ENCODE data around the gene MPP3. TPM values are rescaled to one million over a fixed set of nuclear protein-coding genes. Genes with fewer than 3 reads are reported as not detected.

Gene MPP3, protein sequence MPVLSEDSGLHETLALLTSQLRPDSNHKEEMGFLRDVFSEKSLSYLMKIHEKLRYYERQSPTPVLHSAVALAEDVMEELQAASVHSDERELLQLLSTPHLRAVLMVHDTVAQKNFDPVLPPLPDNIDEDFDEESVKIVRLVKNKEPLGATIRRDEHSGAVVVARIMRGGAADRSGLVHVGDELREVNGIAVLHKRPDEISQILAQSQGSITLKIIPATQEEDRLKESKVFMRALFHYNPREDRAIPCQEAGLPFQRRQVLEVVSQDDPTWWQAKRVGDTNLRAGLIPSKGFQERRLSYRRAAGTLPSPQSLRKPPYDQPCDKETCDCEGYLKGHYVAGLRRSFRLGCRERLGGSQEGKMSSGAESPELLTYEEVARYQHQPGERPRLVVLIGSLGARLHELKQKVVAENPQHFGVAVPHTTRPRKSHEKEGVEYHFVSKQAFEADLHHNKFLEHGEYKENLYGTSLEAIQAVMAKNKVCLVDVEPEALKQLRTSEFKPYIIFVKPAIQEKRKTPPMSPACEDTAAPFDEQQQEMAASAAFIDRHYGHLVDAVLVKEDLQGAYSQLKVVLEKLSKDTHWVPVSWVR
- total RNA-seq (2021; ENCODE audit: unreplicated experiment) = 19.5 TPM
- polyA plus RNA-seq (2012) = 11.0 and 12.3 TPM in 2 replicates
- percentile 77 among the genes with signal in this experiment for Bru-seq, nascent RNA
- BruChase-seq, experiment 1, labeled RNA remaining after a 6-hour chase = percentile 74 among the genes with signal in this experiment
- BruChase-seq, experiment 2, labeled RNA remaining after a 2-hour chase = percentile 84 among the genes with signal in this experiment
- long read RNA-seq, partial matches to known transcripts = 13 of 28 reads
- long read RNA-seq, other reads (novel, unspliced or antisense) = 12 of 28 reads

DNA sequence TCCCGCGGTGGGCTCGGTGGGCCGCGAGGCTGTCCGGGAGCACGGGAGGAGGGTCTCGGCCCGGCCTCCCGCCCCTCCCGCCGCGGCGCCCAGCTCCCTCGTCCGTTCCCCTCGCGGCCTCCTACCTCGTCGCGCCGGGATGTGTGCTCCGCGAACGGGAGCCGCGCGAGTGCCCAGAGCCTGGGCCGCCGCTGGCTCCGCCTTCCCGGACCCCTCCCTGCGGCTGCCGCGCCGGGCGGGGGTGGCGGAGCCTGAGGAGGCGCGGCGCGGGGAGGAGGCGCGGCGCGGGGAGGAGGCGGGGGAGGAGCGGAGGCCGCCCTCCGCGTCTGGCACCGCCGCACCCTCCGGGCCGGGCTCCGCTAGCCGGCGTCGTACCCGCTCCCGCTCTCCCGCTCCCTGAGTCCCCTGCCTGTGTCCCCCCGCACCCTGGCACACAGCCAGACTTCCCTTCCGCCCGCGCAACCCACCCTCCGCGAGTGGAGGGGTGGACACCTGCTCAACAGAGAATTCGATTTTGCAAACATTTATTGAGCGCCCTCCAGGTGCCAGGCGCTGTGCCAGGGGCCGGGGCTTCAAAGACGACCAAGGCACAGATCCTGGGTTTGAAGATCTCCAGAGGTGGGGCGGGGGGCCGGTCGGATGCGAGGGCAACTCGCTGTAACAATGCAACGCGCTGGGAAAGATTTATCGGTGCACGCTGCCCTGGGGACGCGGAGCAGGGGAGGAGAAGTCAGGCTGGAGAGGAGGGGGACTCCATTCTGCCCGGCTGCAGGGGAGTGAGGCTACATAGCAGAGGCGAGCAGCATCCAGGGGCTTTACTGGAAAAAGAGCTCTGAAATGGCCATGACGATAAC lies at the start of gene MPP3:
TSS of gene MPP3 (minus strand) at position 171 of the 854 bp plus-strand sequence. CDS start 1,240 bp downstream, outside the sequence.
- intact Hi-C loops (cut with micrococcal nuclease) = loop anchor here (1.0 to 2.0 kb wide), 2 partner anchors 13 to 54 kb away; partner anchors contain the start of gene DUSP3
- Histone ChIP-seq H3K79me2 (ENCODE audit: insufficient read depth, low read length) (peaks cover 10% of the 10 kb centered on the region), H3K9ac (ENCODE audit: low read length) (peak within 1 kb of the TSS; percentile 84), H3K36me3 (ENCODE audit: control insufficient read depth in 1 of 2, insufficient read depth in 2 of 2, low read length in 2 of 2) (peaks cover 0 to 18% of the 10 kb centered on the region in 2 experiments; a peak in 1 of 4 replicates), H2AFZ (ENCODE audit: low read depth, low read length, poor library complexity, severe bottlenecking) (peak within 1 kb of the TSS; percentile 93), H3K9me3 (ENCODE audit: control insufficient read depth in 1 of 2, insufficient read depth in 1 of 2, low read depth in 1 of 2, low read length in 2 of 2) (no peaks in the 10 kb centered on the region), H3K4me3 (replicated peaks in 1 of 2; ENCODE audit: low read depth in 1 of 2, low read length in 2 of 2) (peak within 1 kb of the TSS; percentile 56 to 88), H3K27ac (ENCODE audit: low read depth, low read length) (peak within 1 kb of the TSS; percentile 54), H3K4me2 (ENCODE audit: low read length) (peak within 1 kb of the TSS; percentile 98), H4K20me1 (ENCODE audit: insufficient read depth) (no peaks in the 10 kb centered on the region), H3K4me1 (ENCODE audit: control insufficient read depth in 1 of 2, insufficient read depth in 2 of 2, low read length in 2 of 2) (peaks cover 16 to 24% of the 10 kb centered on the region in 2 experiments), H3K27me3 (ENCODE audit: insufficient read depth, low read length) (no peaks in the 10 kb centered on the region), H3K9me2 (ENCODE audit: insufficient read depth) (no peaks in the 10 kb centered on the region)
- no peak for TF ChIP-seq REST (IDR thresholded peaks at IDR 0.05; ENCODE audit: low read depth)
- TF ChIP-seq EGR1 (IDR thresholded peaks at IDR 0.05; ENCODE audit: low read depth) = peak; percentile 70
- TF ChIP-seq YY1 (IDR thresholded peaks at IDR 0.05; ENCODE audit: extremely low read depth, insufficient replicate concordance, low read depth, low read length) = peak; percentile 15
- TF ChIP-seq POLR2AphosphoS5 (IDR thresholded peaks at IDR 0.05; ENCODE audit: low read depth, low read length) = peak; percentile 85
- peak; percentile 13 for TF ChIP-seq ZBTB33 (IDR thresholded peaks at IDR 0.05; ENCODE audit: extremely low read depth, insufficient replicate concordance, low read length)
- TF ChIP-seq ELF1 (IDR thresholded peaks at IDR 0.05; ENCODE audit: borderline replicate concordance, low read depth) = no peak
- no peak for TF ChIP-seq RAD21 (IDR thresholded peaks at IDR 0.05; ENCODE audit: low read depth)
- peak; percentile 72 for TF ChIP-seq ZFX (IDR thresholded peaks at IDR 0.05)
- peak; percentile 74 for TF ChIP-seq TCF7L2 (IDR thresholded peaks at IDR 0.05; ENCODE audit: borderline replicate concordance, extremely low read depth, insufficient read depth, insufficient read length)
- peak; percentile 91 for ATAC-seq
- RAD21 ChIA-PET (ENCODE audit: low non-redundant PET in 1 of 2, low total read pairs in 2 of 2, uncharacterized antibody in 2 of 2, unreplicated experiment in 2 of 2) = no interaction called here
- no peak for DNase-seq (ENCODE audit: low read depth, low spot score)
- POLR2A ChIA-PET = no interaction called here
- CTCF ChIA-PET = interaction anchor here (1.7 kb wide), 1 partner anchor 13 kb away, joined by 5 read pairs; the partner anchor contains the start of gene CD300LG
- no TSS peak for BruUV-seq (replicated peaks)
